H1 (cell line): ENCODE measurements around the gene RTL5. TPM values are rescaled to one million over a fixed set of nuclear protein-coding genes. Genes with fewer than 3 reads are reported as not detected.

Experiments used
- CTCF ChIA-PET: fragments of 300-600 bp; sonication (Branson Sonifier 250); formaldehyde crosslinking; loops from one replicate; lab custom pipeline; 2021; ENCODE audit not compliant: partially characterized antibody; lab: Charles Lee
- POLR2A ChIA-PET: fragments of 300-600 bp; sonication (Branson Sonifier 250); formaldehyde crosslinking; loops from one replicate; lab custom pipeline; 2021; ENCODE audit warnings: inconsistent platforms; ENCODE audit not compliant: partially characterized antibody; lab: Charles Lee
- DNase-seq, 2 experiments: peaks; one replicate each; pipeline versions ENCODE4 v3.0.0 to v3.0.0-alpha.2; 2010 to 2022; ENCODE audit warnings: low spot score in 2 of 2, low read depth in 1 of 2, mixed read lengths in 1 of 2
- FAIRE-seq: peaks from 2 replicates; lab custom pipeline; 2011; peaks lifted over from hg19 to GRCh38; lab: Jason Lieb, UNC
- H2AFZ ChIP-seq: 2 replicates; pipeline ENCODE4 v1.8.1; 2012; ENCODE audit warnings: low read length, inconsistent platforms
- H2AK5ac ChIP-seq: 2 replicates; pipeline ENCODE4 v1.6.1; 2013; ENCODE audit warnings: low read depth, low read length
- H2BK120ac ChIP-seq: replicated peaks from 2 replicates; pipeline ENCODE3; 2013; ENCODE audit warnings: low read depth, low read length, inconsistent platforms
- H2BK12ac ChIP-seq: 2 replicates; pipeline ENCODE4 v1.6.1; 2013; ENCODE audit warnings: low read depth, low read length
- H2BK15ac ChIP-seq: 2 replicates; pipeline ENCODE4 v1.6.1; 2013; ENCODE audit warnings: low read length
- H2BK20ac ChIP-seq: 2 replicates; pipeline ENCODE4 v1.6.1; 2013; ENCODE audit warnings: low read length
- H2BK5ac ChIP-seq: 2 replicates; pipeline ENCODE4 v1.6.1; 2013; ENCODE audit warnings: low read depth, low read length
- H3K14ac ChIP-seq: 2 replicates; pipeline ENCODE4 v1.6.1; 2013; ENCODE audit warnings: inconsistent platforms; ENCODE audit not compliant: insufficient read length
- H3K18ac ChIP-seq: 2 replicates; pipeline ENCODE4 v1.6.1; 2013; ENCODE audit warnings: low read length; ENCODE audit errors: extremely low read depth
- H3K23ac ChIP-seq: 2 replicates; pipeline ENCODE4 v1.6.1; 2013; ENCODE audit warnings: inconsistent platforms; ENCODE audit not compliant: insufficient read length
- H3K23me2 ChIP-seq: 2 replicates; pipeline ENCODE4 v1.6.1; 2013; ENCODE audit warnings: low read depth, low read length
- H3K27ac ChIP-seq: 2 replicates; pipeline ENCODE4 v1.6.1; 2011; ENCODE audit warnings: low read depth, low read length, inconsistent platforms
- H3K27me3 ChIP-seq, 4 experiments: replicated peaks in 1 of 4; 1 replicate in 1 of 4; 2 replicates in 3 of 4; pipeline versions ENCODE4 v1.6.1 to v1.8.1; 2011 to 2013; ENCODE audit warnings: low read length in 3 of 4, mild to moderate bottlenecking in 3 of 4, inconsistent platforms in 2 of 4, mixed read lengths in 2 of 4, moderate library complexity in 1 of 4; ENCODE audit not compliant: control insufficient read depth in 3 of 4, insufficient read depth in 3 of 4; ENCODE audit errors: extremely low read depth in 1 of 4
- H3K36me3 ChIP-seq, 4 experiments: 2 replicates each; pipeline versions ENCODE4 v1.6.1 to v1.8.1; 2011 to 2013; ENCODE audit warnings: mild to moderate bottlenecking in 4 of 4, low read length in 3 of 4, moderate library complexity in 2 of 4, control low read depth in 1 of 4, inconsistent platforms in 1 of 4; ENCODE audit not compliant: insufficient read depth in 4 of 4, control insufficient read depth in 2 of 4
- H3K4ac ChIP-seq: replicated peaks from 2 replicates; pipeline ENCODE3; 2013; ENCODE audit warnings: low read length, low read depth, mixed read lengths, inconsistent platforms; ENCODE audit not compliant: insufficient read length
- H3K4me1 ChIP-seq, 4 experiments: replicated peaks in 1 of 4; 1 replicate in 1 of 4; 2 replicates in 3 of 4; pipeline versions ENCODE4 v1.6.1 to v1.8.1; 2011 to 2013; ENCODE audit warnings: low read length in 3 of 4, inconsistent platforms in 2 of 4, mixed read lengths in 1 of 4; ENCODE audit not compliant: insufficient read depth in 4 of 4, control insufficient read depth in 3 of 4
- H3K4me2 ChIP-seq, 2 experiments: 2 replicates each; pipeline versions ENCODE4 v1.6.1 to v1.8.1; 2011 to 2013; ENCODE audit warnings: low read depth in 2 of 2, low read length in 2 of 2, control low read depth in 1 of 2, inconsistent platforms in 1 of 2, mild to moderate bottlenecking in 1 of 2; ENCODE audit not compliant: insufficient read depth in 1 of 2
- H3K4me3 ChIP-seq, 4 experiments: fragments of 200-600, 300-600 bp in 1 of 4; sonication (generic), shearing (Covaris generic), sonication (Bioruptor Twin) in 1 of 4; 2 replicates each; pipeline versions ENCODE4 v1.5.1 to v1.8.1; 2011 to 2016; ENCODE audit warnings: low read length in 4 of 4, low read depth in 3 of 4, control low read depth in 2 of 4, inconsistent platforms in 2 of 4, mild to moderate bottlenecking in 2 of 4, mixed read lengths in 1 of 4, moderate library complexity in 1 of 4; ENCODE audit not compliant: insufficient read depth in 2 of 4; ENCODE audit errors: extremely low read depth in 1 of 4
- H3K56ac ChIP-seq: replicated peaks from 2 replicates; pipeline ENCODE3; 2013; ENCODE audit warnings: low read depth, mild to moderate bottlenecking, mixed read lengths, low read length, inconsistent platforms; ENCODE audit not compliant: insufficient read length
- H3K79me1 ChIP-seq: 2 replicates; pipeline ENCODE4 v1.6.1; 2013; ENCODE audit warnings: low read depth, low read length, control low read depth
- H3K79me2 ChIP-seq, 2 experiments: 2 replicates each; pipeline versions ENCODE4 v1.6.1 to v1.8.1; 2012 to 2013; ENCODE audit warnings: low read length in 2 of 2, mild to moderate bottlenecking in 2 of 2, inconsistent platforms in 1 of 2; ENCODE audit not compliant: insufficient read depth in 2 of 2, control insufficient read depth in 1 of 2
- H3K9ac ChIP-seq, 4 experiments: replicated peaks in 1 of 4; 1 replicate in 1 of 4; 2 replicates in 3 of 4; pipeline versions ENCODE4 v1.6.1 to v1.8.1; 2011 to 2013; ENCODE audit warnings: low read depth in 3 of 4, low read length in 3 of 4, control low read depth in 2 of 4, mild to moderate bottlenecking in 2 of 4, moderate library complexity in 2 of 4, inconsistent platforms in 1 of 4; ENCODE audit errors: extremely low read depth in 1 of 4
- H3K9me3 ChIP-seq, 2 experiments: 2 replicates each; pipeline versions ENCODE4 v1.6.1 to v1.8.1; 2012 to 2013; ENCODE audit warnings: mild to moderate bottlenecking in 2 of 2, moderate library complexity in 2 of 2, control low read depth in 1 of 2, inconsistent platforms in 1 of 2, low read depth in 1 of 2, low read length in 1 of 2, mixed read lengths in 1 of 2; ENCODE audit not compliant: insufficient read depth in 2 of 2
- H4K20me1 ChIP-seq, 2 experiments: replicated peaks in 1 of 2; 2 replicates each; pipeline versions ENCODE3 to v1.8.1; 2011 to 2013; ENCODE audit warnings: inconsistent platforms in 2 of 2, low read length in 2 of 2, mild to moderate bottlenecking in 1 of 2; ENCODE audit not compliant: insufficient read depth in 2 of 2, control insufficient read depth in 1 of 2
- H4K5ac ChIP-seq: 2 replicates; pipeline ENCODE4 v1.6.1; 2013; ENCODE audit warnings: low read length, low read depth, mixed read lengths, inconsistent platforms; ENCODE audit not compliant: insufficient read length
- H4K8ac ChIP-seq: 2 replicates; pipeline ENCODE4 v1.8.0; 2013; ENCODE audit warnings: mild to moderate bottlenecking, moderate library complexity, low read length, inconsistent platforms; ENCODE audit not compliant: insufficient read depth; ENCODE audit errors: extremely low read depth
- H4K91ac ChIP-seq: replicated peaks from 2 replicates; pipeline ENCODE3; 2013; ENCODE audit warnings: low read length, mixed read lengths, inconsistent platforms; ENCODE audit not compliant: insufficient read length
- CHD1 ChIP-seq: IDR thresholded peaks from 2 replicates; pipeline ENCODE4 v1.6.1; 2012; ENCODE audit warnings: low read depth, low read length, improper control_type of control experiment
- CHD2 ChIP-seq: IDR thresholded peaks from 2 replicates; pipeline ENCODE4 v1.6.1; 2012; ENCODE audit warnings: low read length, improper control_type of control experiment
- HDAC6 ChIP-seq: IDR thresholded peaks from one replicate; pipeline ENCODE4 v1.7.1; 2012; ENCODE audit warnings: low read depth, mild to moderate bottlenecking, inconsistent platforms, low read length, moderate library complexity
- RXRA ChIP-seq: IDR thresholded peaks from 2 replicates; pipeline ENCODE4 v1.6.1; 2011; ENCODE audit warnings: low read depth, mild to moderate bottlenecking, low read length, moderate library complexity; ENCODE audit not compliant: insufficient read depth
- WGBS, 2 experiments: shearing (Covaris generic) in 1 of 2; methylation state at CpG; one replicate each; pipeline versions ENCODE4 v1.1.6 to v1.1.7; 2013 to 2015; ENCODE audit warnings: low lambda C conversion rate in 2 of 2, mixed read lengths in 2 of 2, inconsistent platforms in 1 of 2, low coverage in 1 of 2, missing lambda C conversion rate in 1 of 2; ENCODE audit not compliant: insufficient replicate concordance in 2 of 2, insufficient coverage in 1 of 2, insufficient read length in 1 of 2; ENCODE audit errors: extremely low coverage in 1 of 2, missing lambda C conversion rate in 1 of 2; 5-methylcytosine and 5-hydroxymethylcytosine counted together
- polyA plus RNA-seq, 7 experiments: library from polyadenylated mRNA; depleted of rRNA in 3 of 7; stranded (reverse) in 5 of 7; unstranded in 2 of 7; fragments of >200 nt in 5 of 7; fragments of 200-250 nt in 2 of 7; gene quantifications; 1 replicate in 5 of 7; 2 replicates in 1 of 7; 4 replicates in 1 of 7; pipeline versions ENCODE4 v1.2.1 to v1.2.3, GENCODE V29; 2011 to 2013; ENCODE audit warnings: missing spikeins in 2 of 7, mixed read lengths in 2 of 7
- total RNA-seq: library from RNA; stranded (reverse); fragmentation: NEBNext Ultra II Directional; extraction: Animal tissue kit (Norgen Biotek cat#: 25700); gene quantifications from 2 replicates; pipeline ENCODE4 v1.2.1, GENCODE V29; 2021

The RTL5 gene
- total and polyA plus RNA-seq, 2 of the 8 experiments (the other 6 are each of a cell fraction or from before 2014, with no cell fraction given) = 0.57 to 1.9 TPM

DNA sequence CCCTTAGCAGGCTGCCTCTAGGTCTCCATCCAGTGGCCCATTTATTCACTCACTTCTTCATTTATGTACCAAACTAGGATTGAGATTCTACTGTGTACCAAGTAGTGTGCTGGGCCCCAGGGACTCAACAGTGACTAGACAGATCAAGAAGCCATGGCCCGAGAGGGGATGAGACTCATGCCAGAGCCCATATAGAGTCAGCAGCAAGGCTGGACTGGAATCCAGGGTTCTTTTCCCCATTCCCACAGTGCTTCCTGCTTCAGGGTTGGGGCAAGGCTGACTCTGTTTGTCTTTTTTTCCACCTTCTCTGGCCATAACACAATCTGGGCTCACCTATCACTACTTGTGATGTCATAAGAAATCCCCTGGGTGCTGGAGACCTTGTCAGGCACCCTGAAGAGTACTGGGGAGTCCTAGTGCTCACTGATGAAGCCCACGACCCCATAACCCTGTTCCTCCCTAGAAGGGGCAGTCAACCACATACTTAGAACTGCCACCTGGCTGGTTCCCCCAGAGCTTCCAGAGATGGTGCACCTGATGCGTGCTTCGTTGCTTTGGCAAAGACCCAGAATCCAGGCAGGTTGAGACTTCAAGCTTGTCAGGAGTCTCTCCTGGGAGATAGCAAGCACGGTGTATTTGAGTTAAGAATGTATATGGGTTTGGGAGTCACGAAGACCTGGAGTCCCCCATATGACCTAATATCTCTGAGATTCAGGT is 6.2 kb downstream of the RTL5 start:
- Histone ChIP-seq H3K79me2 (no peaks in the 10 kb centered on the region; a peak in 1 of 4 replicates), H4K8ac (no peak overlapping the region), H4K5ac (no peak overlapping the region), H3K4ac (no peak overlapping the region), H3K79me1 (no peaks in the 10 kb centered on the region), H2BK12ac (0 out of 2 replicates have a peak overlapping the region, but pooled peaks have one; percentile 50), H3K36me3 (no peaks in the 10 kb centered on the region), H2BK120ac (no peak overlapping the region), H3K27ac (no peak overlapping the region), H3K4me3 (no peak overlapping the region), H3K14ac (no peak overlapping the region), H3K4me1 (peaks cover 6 to 14% (median 11%) of the 10 kb centered on the region in 4 experiments), H4K91ac (peak overlapping the region; percentile 79), H2BK5ac (no peak overlapping the region), H3K18ac (no peak overlapping the region), H3K23ac (no peak overlapping the region), H2AFZ (no peak overlapping the region), H2BK15ac (no peak overlapping the region), H2AK5ac (no peak overlapping the region), H3K4me2 (no peak overlapping the region), H3K23me2 (no peaks in the 10 kb centered on the region; the same call in 1 of the 2 replicates), H2BK20ac (no peak overlapping the region), H3K9ac (no peak overlapping the region), H3K56ac (no peak overlapping the region), H3K27me3 (peaks cover 12 to 21% (median 17%) of the 10 kb centered on the region in 4 experiments), H4K20me1 (peaks cover 2 to 4% of the 10 kb centered on the region in 2 experiments), H3K9me3 (peaks cover 0 to 4% of the 10 kb centered on the region in 2 experiments; a peak in 1 of 4 replicates)
- FAIRE-seq = no peak
- ChIA-PET POLR2A (interaction anchor here (1.3 kb wide), 1 partner anchor 81 kb away, joined by 3 read pairs; no protein-coding TSS in a partner anchor), CTCF (interaction anchor here (0.7 to 4.2 kb wide), 9 partner anchors 24 to 474 kb away, joined by 3 to 51 read pairs (median 6); no protein-coding TSS in a partner anchor)
- no peak for TF ChIP-seq CHD2
- TF ChIP-seq RXRA = no peak
- no peak for TF ChIP-seq CHD1
- no peak for TF ChIP-seq HDAC6
- 69% methylated on average over 6 of the region's 6 CpGs; no CpG with 5 or more reads in 1 of the 2 experiments for WGBS, 2 experiments
- DNase-seq = no peak
